Neural cell (in vitro differentiated cells): ENCODE results near the gene HSFY2.
"Not testable (repeated sequence)": the region's sequence is repeated elsewhere in the genome, so short reads cannot be mapped to it uniquely, and the experiment has no call there.

Experiments
- CTCF ChIP-seq: fragments of 450-650 bp; IDR thresholded peaks from 2 replicates; pipeline ENCODE4 v1.5.1; 2014; ENCODE audit warnings: antibody characterized with exemption, mild to moderate bottlenecking, moderate library complexity; ENCODE audit not compliant: poor library complexity, severe bottlenecking
- EP300 ChIP-seq: fragments of 450-650 bp; conservative IDR thresholded peaks from 2 replicates; pipeline ENCODE4 v1.6.1; 2014; ENCODE audit warnings: antibody characterized with exemption, mild to moderate bottlenecking, moderate library complexity; ENCODE audit not compliant: poor library complexity, severe bottlenecking
- EZH2 ChIP-seq: fragments of 200-600, 300-800 bp; shearing (Covaris generic), sonication (generic); IDR thresholded peaks from 2 replicates; pipeline ENCODE4 v1.6.1; 2014; ENCODE audit warnings: antibody characterized with exemption, low read length, borderline replicate concordance, mild to moderate bottlenecking; ENCODE audit not compliant: insufficient read depth, poor library complexity, severe bottlenecking
- MXI1 ChIP-seq: fragments of 450-650 bp; conservative IDR thresholded peaks from 2 replicates; pipeline ENCODE4 v1.6.1; 2014; ENCODE audit warnings: antibody characterized with exemption, mild to moderate bottlenecking; ENCODE audit not compliant: poor library complexity, severe bottlenecking
- POLR2AphosphoS5 ChIP-seq: IDR thresholded peaks from 2 replicates; pipeline ENCODE4 v1.6.1; 2012
- SMC3 ChIP-seq: fragments of 450-650 bp; conservative IDR thresholded peaks from 2 replicates; pipeline ENCODE4 v1.6.1; 2014; ENCODE audit warnings: antibody characterized with exemption, mild to moderate bottlenecking, moderate library complexity; ENCODE audit not compliant: poor library complexity
- TAF1 ChIP-seq: IDR thresholded peaks from 2 replicates; pipeline ENCODE4 v1.6.1; 2012; ENCODE audit warnings: low read depth
- TF ChIP-seq, protein P1 (sequence below): IDR thresholded peaks from 2 replicates; pipeline ENCODE4 v1.6.1; 2012; ENCODE audit warnings: borderline replicate concordance

GRCh38 chrY:18773635-18774034 is at the start of gene HSFY2:
- TF ChIP-seq CTCF, EP300, TAF1, POLR2AphosphoS5, EZH2, SMC3, MXI1: not testable (repeated sequence)
- TF ChIP-seq, protein P1, sequence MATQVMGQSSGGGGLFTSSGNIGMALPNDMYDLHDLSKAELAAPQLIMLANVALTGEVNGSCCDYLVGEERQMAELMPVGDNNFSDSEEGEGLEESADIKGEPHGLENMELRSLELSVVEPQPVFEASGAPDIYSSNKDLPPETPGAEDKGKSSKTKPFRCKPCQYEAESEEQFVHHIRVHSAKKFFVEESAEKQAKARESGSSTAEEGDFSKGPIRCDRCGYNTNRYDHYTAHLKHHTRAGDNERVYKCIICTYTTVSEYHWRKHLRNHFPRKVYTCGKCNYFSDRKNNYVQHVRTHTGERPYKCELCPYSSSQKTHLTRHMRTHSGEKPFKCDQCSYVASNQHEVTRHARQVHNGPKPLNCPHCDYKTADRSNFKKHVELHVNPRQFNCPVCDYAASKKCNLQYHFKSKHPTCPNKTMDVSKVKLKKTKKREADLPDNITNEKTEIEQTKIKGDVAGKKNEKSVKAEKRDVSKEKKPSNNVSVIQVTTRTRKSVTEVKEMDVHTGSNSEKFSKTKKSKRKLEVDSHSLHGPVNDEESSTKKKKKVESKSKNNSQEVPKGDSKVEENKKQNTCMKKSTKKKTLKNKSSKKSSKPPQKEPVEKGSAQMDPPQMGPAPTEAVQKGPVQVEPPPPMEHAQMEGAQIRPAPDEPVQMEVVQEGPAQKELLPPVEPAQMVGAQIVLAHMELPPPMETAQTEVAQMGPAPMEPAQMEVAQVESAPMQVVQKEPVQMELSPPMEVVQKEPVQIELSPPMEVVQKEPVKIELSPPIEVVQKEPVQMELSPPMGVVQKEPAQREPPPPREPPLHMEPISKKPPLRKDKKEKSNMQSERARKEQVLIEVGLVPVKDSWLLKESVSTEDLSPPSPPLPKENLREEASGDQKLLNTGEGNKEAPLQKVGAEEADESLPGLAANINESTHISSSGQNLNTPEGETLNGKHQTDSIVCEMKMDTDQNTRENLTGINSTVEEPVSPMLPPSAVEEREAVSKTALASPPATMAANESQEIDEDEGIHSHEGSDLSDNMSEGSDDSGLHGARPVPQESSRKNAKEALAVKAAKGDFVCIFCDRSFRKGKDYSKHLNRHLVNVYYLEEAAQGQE = not testable (repeated sequence)
